ENCODE data around the gene CTXN1.

DNA sequence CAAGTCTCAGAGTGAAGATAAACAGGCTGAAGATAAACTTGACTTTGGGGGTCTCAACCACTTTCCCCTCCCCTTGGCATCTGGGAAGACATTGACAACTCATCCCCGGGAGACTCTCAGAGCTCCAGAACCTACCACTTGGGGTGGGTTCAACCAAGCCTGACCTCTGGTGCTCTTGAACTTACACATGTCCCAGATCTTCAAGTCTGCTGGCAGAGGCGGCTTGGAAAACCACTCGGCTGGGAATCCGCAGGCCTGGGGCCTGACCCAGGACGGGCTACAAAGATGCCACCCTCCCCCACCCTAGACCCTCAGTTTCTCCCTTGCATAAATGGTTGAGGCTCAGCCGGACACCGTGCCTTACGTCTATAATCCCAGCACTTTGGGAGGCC, 37.1 kb downstream of the CTXN1 start:
- no peak for TF ChIP-seq EZH2 (IDR thresholded peaks at IDR 0.05; ENCODE audit: low read depth)
- TF ChIP-seq, protein P1, sequence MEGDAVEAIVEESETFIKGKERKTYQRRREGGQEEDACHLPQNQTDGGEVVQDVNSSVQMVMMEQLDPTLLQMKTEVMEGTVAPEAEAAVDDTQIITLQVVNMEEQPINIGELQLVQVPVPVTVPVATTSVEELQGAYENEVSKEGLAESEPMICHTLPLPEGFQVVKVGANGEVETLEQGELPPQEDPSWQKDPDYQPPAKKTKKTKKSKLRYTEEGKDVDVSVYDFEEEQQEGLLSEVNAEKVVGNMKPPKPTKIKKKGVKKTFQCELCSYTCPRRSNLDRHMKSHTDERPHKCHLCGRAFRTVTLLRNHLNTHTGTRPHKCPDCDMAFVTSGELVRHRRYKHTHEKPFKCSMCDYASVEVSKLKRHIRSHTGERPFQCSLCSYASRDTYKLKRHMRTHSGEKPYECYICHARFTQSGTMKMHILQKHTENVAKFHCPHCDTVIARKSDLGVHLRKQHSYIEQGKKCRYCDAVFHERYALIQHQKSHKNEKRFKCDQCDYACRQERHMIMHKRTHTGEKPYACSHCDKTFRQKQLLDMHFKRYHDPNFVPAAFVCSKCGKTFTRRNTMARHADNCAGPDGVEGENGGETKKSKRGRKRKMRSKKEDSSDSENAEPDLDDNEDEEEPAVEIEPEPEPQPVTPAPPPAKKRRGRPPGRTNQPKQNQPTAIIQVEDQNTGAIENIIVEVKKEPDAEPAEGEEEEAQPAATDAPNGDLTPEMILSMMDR (conservative IDR thresholded peaks at IDR 0.05): no peak
